ENCODE data around the gene UAP1L1. TPM values are rescaled to one million over a fixed set of nuclear protein-coding genes. Genes with fewer than 3 reads are reported as not detected.

Gene UAP1L1
- total and polyA plus RNA-seq, 2 of the 8 experiments (the other 6 are each of a cell fraction or from before 2014, with no cell fraction given), result 2.0 to 5.4 TPM

DNA sequence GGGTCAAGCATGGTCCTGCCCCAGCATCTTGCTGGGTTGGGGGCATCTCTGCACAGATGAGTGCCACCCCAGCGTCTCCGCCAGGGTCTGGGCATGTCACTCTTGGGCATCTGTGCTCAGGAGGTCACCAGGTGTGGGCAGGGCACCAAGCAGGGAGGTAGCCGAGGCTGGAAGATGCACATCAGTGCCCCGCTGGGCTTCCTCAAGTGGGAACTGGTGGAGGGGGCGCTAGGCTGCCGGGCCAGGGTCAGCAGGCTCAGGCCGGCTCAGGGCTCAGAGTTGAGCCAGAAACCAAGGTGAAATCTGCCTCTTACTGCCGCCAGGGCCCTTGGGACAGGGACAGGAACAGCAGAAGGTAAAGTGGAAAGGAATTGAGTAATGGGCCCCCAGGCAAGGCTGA is 41.4 kb upstream of the UAP1L1 start (continued):
- TF ChIP-seq, protein P1, sequence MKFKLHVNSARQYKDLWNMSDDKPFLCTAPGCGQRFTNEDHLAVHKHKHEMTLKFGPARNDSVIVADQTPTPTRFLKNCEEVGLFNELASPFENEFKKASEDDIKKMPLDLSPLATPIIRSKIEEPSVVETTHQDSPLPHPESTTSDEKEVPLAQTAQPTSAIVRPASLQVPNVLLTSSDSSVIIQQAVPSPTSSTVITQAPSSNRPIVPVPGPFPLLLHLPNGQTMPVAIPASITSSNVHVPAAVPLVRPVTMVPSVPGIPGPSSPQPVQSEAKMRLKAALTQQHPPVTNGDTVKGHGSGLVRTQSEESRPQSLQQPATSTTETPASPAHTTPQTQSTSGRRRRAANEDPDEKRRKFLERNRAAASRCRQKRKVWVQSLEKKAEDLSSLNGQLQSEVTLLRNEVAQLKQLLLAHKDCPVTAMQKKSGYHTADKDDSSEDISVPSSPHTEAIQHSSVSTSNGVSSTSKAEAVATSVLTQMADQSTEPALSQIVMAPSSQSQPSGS (IDR thresholded peaks at IDR 0.05; ENCODE audit: low read length), result no peak
- TF ChIP-seq POLR2AphosphoS5 (IDR thresholded peaks at IDR 0.05; ENCODE audit: low read depth, low read length), result no peak
- TF ChIP-seq, protein P2, sequence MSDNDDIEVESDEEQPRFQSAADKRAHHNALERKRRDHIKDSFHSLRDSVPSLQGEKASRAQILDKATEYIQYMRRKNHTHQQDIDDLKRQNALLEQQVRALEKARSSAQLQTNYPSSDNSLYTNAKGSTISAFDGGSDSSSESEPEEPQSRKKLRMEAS (IDR thresholded peaks at IDR 0.05), result no peak
